Right lobe of liver (tissue), 6 donors: ENCODE measurements around the gene RASSF6. TPM values are rescaled to one million over a fixed set of nuclear protein-coding genes. Genes with fewer than 3 reads are reported as not detected.
"Not testable (repeated sequence)": the region's sequence is repeated elsewhere in the genome, so short reads cannot be mapped to it uniquely, and the experiment has no call there.

Experiments used
- ATAC-seq, 4 donors: fragments of 200-7000 bp; cut with Tn5 transposase; one replicate each; pipeline ENCODE4 v1.9.1; 2020; ENCODE audit warnings: mild to moderate bottlenecking in 4 of 4, moderate library complexity in 4 of 4
- DNase-seq, 3 donors: peaks; one replicate each; pipeline ENCODE4 v3.0.0-alpha.2; 2020
- H3K27ac ChIP-seq, 3 donors: fragments of 200-600 bp; one replicate each; pipeline ENCODE4 v1.8.0; 2022
- H3K27me3 ChIP-seq, 2 donors: fragments of 200-600 bp; one replicate each; pipeline ENCODE4 v1.8.0; 2022
- H3K36me3 ChIP-seq, 4 donors: fragments of 200-600 bp; sonication (generic) in 1 of 4; one replicate each; pipeline versions ENCODE4 v1.5.1 to v1.8.0; 2017 to 2022; ENCODE audit warnings: control low read depth in 1 of 4
- H3K4me1 ChIP-seq, 4 donors: fragments of 200-600 bp; sonication (generic) in 1 of 4; one replicate each; pipeline versions ENCODE4 v1.5.1 to v1.8.0; 2017 to 2022; ENCODE audit warnings: control low read depth in 1 of 4
- H3K4me3 ChIP-seq, 3 donors: fragments of 200-600 bp; one replicate each; pipeline ENCODE4 v1.8.0; 2022
- H3K9me3 ChIP-seq, 4 donors: fragments of 200-600 bp; sonication (generic) in 1 of 4; one replicate each; pipeline versions ENCODE4 v1.5.1 to v1.8.0; 2017 to 2022; ENCODE audit warnings: control low read depth in 1 of 4
- CTCF ChIP-seq, 4 donors: fragments of 200-600 bp in 3 of 4; fragments of 450-650 bp in 1 of 4; IDR thresholded peaks; one replicate each; pipeline versions ENCODE4 v1.5.1 to v1.8.0; 2016 to 2022; ENCODE audit warnings: antibody characterized with exemption in 4 of 4, mild to moderate bottlenecking in 2 of 4
- POLR2A ChIP-seq: fragments of 450-650 bp; IDR thresholded peaks from one replicate; pipeline ENCODE4 v1.6.1; 2017; ENCODE audit warnings: antibody characterized with exemption, mild to moderate bottlenecking
- WGBS: methylation state at CpG from one replicate; pipeline ENCODE4 v1.1.6; 2018; ENCODE audit warnings: low coverage, low lambda C conversion rate; ENCODE audit not compliant: insufficient coverage; ENCODE audit errors: missing lambda C conversion rate; 5-methylcytosine and 5-hydroxymethylcytosine counted together
- intact Hi-C, 2 donors: fragments of 100-400 bp; cut with DNase I; formaldehyde crosslinking; loops; one replicate each; pipeline versions ENCODE4 v1.11.2 to v1.14.1; 2022
- total RNA-seq, 6 experiments: library from RNA; depleted of rRNA in 2 of 6; stranded (reverse); fragments of >200 nt in 2 of 6; fragmentation: NEBNext Ultra II Directional in 3 of 6; extraction: Animal tissue kit (Norgen Biotek cat#: 25700) in 3 of 6; gene quantifications; one replicate each; pipeline versions ENCODE4 v1.1.0 to v1.2.4, GENCODE V29; 2016 to 2023
- donor health status: DM: no; HTN: yes; CAD: no.
- donor health status: DM: no; HTN: no; CAD: no.
- donor health status: DM: no; HTN: no; CAD: no.
- donor health status: DM: no; HTN: yes; CAD: no.
- donor health status: DM: no; HTN: yes; CAD: no.

Gene RASSF6
- total RNA-seq, 6 experiments from 2014 or later: 0.22 to 2.2 (median 0.91) TPM

GRCh38 chr4:73631565-73632226 is 11.5 kb upstream of the RASSF6 start:
- no peak for TF ChIP-seq POLR2A
- TF ChIP-seq CTCF (IDR thresholded peaks at IDR 0.05): no peak
- no peaks in the 10 kb centered on the region for H3K9me3 ChIP-seq
- ATAC-seq (peak in 1 of 4 donors; percentile 20), DNase-seq (no peak)
- H3K36me3 ChIP-seq: no peaks in the 10 kb centered on the region
- intact Hi-C loops: no loop called here
- H3K27me3 ChIP-seq: no peaks in the 10 kb centered on the region
- no peaks in the 10 kb centered on the region for H3K4me1 ChIP-seq
- no peak overlapping the region for H3K4me3 ChIP-seq
- H3K27ac ChIP-seq: no peak overlapping the region
- 40% methylated on average over 1 of the region's 2 CpGs for whole genome bisulfite sequencing

- H3K27ac ChIP-seq, H3K9me3 ChIP-seq, H3K36me3 ChIP-seq, H3K4me1 ChIP-seq, ATAC-seq, H3K27me3 ChIP-seq, H3K4me3 ChIP-seq, DNase-seq, intact Hi-C loops: not testable (repeated sequence)
- WGBS: 67% methylated on average over 1 of the region's 1 CpG
Observed at GRCh38 chr4:73628834-73629233, 8.6 kb upstream of the RASSF6 start.

- Histone ChIP-seq H3K36me3 (no peaks in the 10 kb centered on the region), H3K27me3 (no peaks in the 10 kb centered on the region), H3K9me3 (no peaks in the 10 kb centered on the region), H3K27ac (no peak overlapping the region), H3K4me1 (no peaks in the 10 kb centered on the region), H3K4me3 (no peak overlapping the region)
- ATAC-seq (no peak), DNase-seq (no peak)
- TF ChIP-seq CTCF (IDR thresholded peaks at IDR 0.05) (no peak), POLR2A (no peak)
- 81% methylated on average over 4 of the region's 5 CpGs for WGBS
- intact Hi-C loops: no loop called here
Observed at GRCh38 chr4:73621357-73621756, 1.1 kb upstream of the RASSF6 start.

- 42% methylated on average over 4 of the region's 4 CpGs for WGBS
- no peak overlapping the region for H3K4me3 ChIP-seq
Observed at GRCh38 chr4:73619346-73619745, 890 bp downstream of the RASSF6 start.

GRCh38 chr4:73617256-73617655 is 3.0 kb downstream of the RASSF6 start:
- ATAC-seq: no peak
- no peaks in the 10 kb centered on the region for H3K4me1 ChIP-seq
- no peak for DNase-seq
- 71% methylated on average over 6 of the region's 6 CpGs for WGBS
- no peaks in the 10 kb centered on the region for H3K9me3 ChIP-seq
- H3K4me3 ChIP-seq: no peak overlapping the region
- intact Hi-C loops: no loop called here
- H3K36me3 ChIP-seq: no peaks in the 10 kb centered on the region
- no peak overlapping the region for H3K27ac ChIP-seq
- H3K27me3 ChIP-seq: no peaks in the 10 kb centered on the region
- TF ChIP-seq CTCF (IDR thresholded peaks at IDR 0.05) (no peak), POLR2A (no peak)

More at GRCh38 chr4:73619346-73619745, 890 bp downstream of the RASSF6 start:
- no peak for DNase-seq
- Histone ChIP-seq H3K27ac (no peak overlapping the region), H3K4me1 (no peaks in the 10 kb centered on the region), H3K9me3 (no peaks in the 10 kb centered on the region), H3K36me3 (no peaks in the 10 kb centered on the region), H3K27me3 (no peaks in the 10 kb centered on the region)
- ATAC-seq: no peak
- no peak for TF ChIP-seq POLR2A
- no peak for TF ChIP-seq CTCF (IDR thresholded peaks at IDR 0.05)
- intact Hi-C loops: no loop called here
